Neural cell (in vitro differentiated cells): ENCODE data around the gene DIS3L2. TPM values are rescaled to one million over a fixed set of nuclear protein-coding genes. Genes with fewer than 3 reads are reported as not detected.

ENCODE experiments used
- H2AFZ ChIP-seq: fragments of 200-600, 300-800 bp; sonication (generic), shearing (Covaris generic); 2 replicates; pipeline ENCODE4 v1.6.0; 2014; ENCODE audit warnings: low read depth, mild to moderate bottlenecking, antibody characterized with exemption, low read length, moderate library complexity
- H3F3A ChIP-seq: fragments of 200-600 bp; shearing (Covaris generic); 2 replicates; pipeline ENCODE4 v1.6.1; 2016; ENCODE audit warnings: mild to moderate bottlenecking, moderate library complexity, mixed read lengths, antibody characterized with exemption, low read length; ENCODE audit not compliant: insufficient read depth, poor library complexity, severe bottlenecking
- H3K27ac ChIP-seq: fragments of 200-600, 300-800 bp; sonication (generic), shearing (Covaris generic); 2 replicates; pipeline ENCODE4 v1.5.1; 2014; ENCODE audit warnings: mild to moderate bottlenecking, low read length, moderate library complexity
- H3K27me3 ChIP-seq: fragments of 300-800, 200-600 bp; sonication (generic), shearing (Covaris generic); 2 replicates; pipeline ENCODE4 v1.6.0; 2014; ENCODE audit warnings: mild to moderate bottlenecking, low read depth, low read length, moderate library complexity; ENCODE audit not compliant: insufficient read depth
- H3K36me3 ChIP-seq: fragments of 300-800, 200-600 bp; sonication (generic), shearing (Covaris generic); 2 replicates; pipeline ENCODE4 v1.5.1; 2014; ENCODE audit warnings: mild to moderate bottlenecking, antibody characterized with exemption, low read length, moderate library complexity; ENCODE audit not compliant: insufficient read depth
- H3K4me2 ChIP-seq: fragments of 300-800, 200-600 bp; sonication (generic), shearing (Covaris generic); 2 replicates; pipeline ENCODE4 v1.6.0; 2014; ENCODE audit warnings: mild to moderate bottlenecking, low read length
- H3K4me3 ChIP-seq: fragments of 300-800, 200-600 bp; sonication (generic), shearing (Covaris generic); 2 replicates; pipeline ENCODE4 v1.5.1; 2014; ENCODE audit warnings: mild to moderate bottlenecking, low read length, moderate library complexity
- H3K79me2 ChIP-seq: fragments of 200-600 bp; shearing (Covaris generic); replicated peaks from 2 replicates; pipeline ENCODE4 v1.6.0; 2014; ENCODE audit warnings: mild to moderate bottlenecking, low read length, moderate library complexity; ENCODE audit not compliant: insufficient read depth
- H3K9ac ChIP-seq: fragments of 300-800, 200-600 bp; sonication (generic), shearing (Covaris generic); 2 replicates; pipeline ENCODE4 v1.6.1; 2016; ENCODE audit warnings: mild to moderate bottlenecking, low read length, mixed read lengths
- H3K9me2 ChIP-seq: fragments of 200-600 bp; shearing (Covaris generic); 2 replicates; pipeline ENCODE4 v1.6.1; 2016; ENCODE audit warnings: mild to moderate bottlenecking, low read length, mixed read lengths; ENCODE audit not compliant: insufficient read depth
- H3K9me3 ChIP-seq: fragments of 200-600, 300-800 bp; sonication (generic), shearing (Covaris generic); 2 replicates; pipeline ENCODE4 v1.6.1; 2016; ENCODE audit warnings: mild to moderate bottlenecking, mixed run types, low read length, moderate library complexity, mixed read lengths
- H4K20me1 ChIP-seq: fragments of 200-600 bp; shearing (Covaris generic); 2 replicates; pipeline ENCODE4 v1.6.1; 2016; ENCODE audit warnings: mild to moderate bottlenecking, mixed run types; ENCODE audit not compliant: insufficient read depth
- CTCF ChIP-seq: fragments of 450-650 bp; IDR thresholded peaks from 2 replicates; pipeline ENCODE4 v1.5.1; 2014; ENCODE audit warnings: antibody characterized with exemption, mild to moderate bottlenecking, moderate library complexity; ENCODE audit not compliant: poor library complexity, severe bottlenecking
- EP300 ChIP-seq: fragments of 450-650 bp; conservative IDR thresholded peaks from 2 replicates; pipeline ENCODE4 v1.6.1; 2014; ENCODE audit warnings: antibody characterized with exemption, mild to moderate bottlenecking, moderate library complexity; ENCODE audit not compliant: poor library complexity, severe bottlenecking
- EZH2 ChIP-seq: fragments of 200-600, 300-800 bp; shearing (Covaris generic), sonication (generic); IDR thresholded peaks from 2 replicates; pipeline ENCODE4 v1.6.1; 2014; ENCODE audit warnings: antibody characterized with exemption, low read length, borderline replicate concordance, mild to moderate bottlenecking; ENCODE audit not compliant: insufficient read depth, poor library complexity, severe bottlenecking
- MXI1 ChIP-seq: fragments of 450-650 bp; conservative IDR thresholded peaks from 2 replicates; pipeline ENCODE4 v1.6.1; 2014; ENCODE audit warnings: antibody characterized with exemption, mild to moderate bottlenecking; ENCODE audit not compliant: poor library complexity, severe bottlenecking
- POLR2AphosphoS5 ChIP-seq: IDR thresholded peaks from 2 replicates; pipeline ENCODE4 v1.6.1; 2012
- RAD21 ChIP-seq: fragments of 450-650 bp; conservative IDR thresholded peaks from 2 replicates; pipeline ENCODE4 v1.6.1; 2014; ENCODE audit warnings: antibody characterized with exemption, mild to moderate bottlenecking, moderate library complexity
- REST ChIP-seq: IDR thresholded peaks from 2 replicates; pipeline ENCODE4 v1.6.1; 2012; ENCODE audit warnings: borderline replicate concordance
- SMC3 ChIP-seq: fragments of 450-650 bp; conservative IDR thresholded peaks from 2 replicates; pipeline ENCODE4 v1.6.1; 2014; ENCODE audit warnings: antibody characterized with exemption, mild to moderate bottlenecking, moderate library complexity; ENCODE audit not compliant: poor library complexity
- TAF1 ChIP-seq: IDR thresholded peaks from 2 replicates; pipeline ENCODE4 v1.6.1; 2012; ENCODE audit warnings: low read depth
- polyA plus RNA-seq: library from polyadenylated mRNA; depleted of rRNA; stranded (reverse); fragments of >200 nt; gene quantifications from 2 replicates; pipeline ENCODE4 v1.2.3, GENCODE V29; 2014

Gene DIS3L2
- polyA plus RNA-seq, 1 donor from 2014 or later, result 20.0 TPM

- H3K9me2 ChIP-seq, result no peaks in the 10 kb centered on the region
- H3K4me3 ChIP-seq, result no peak overlapping the region
- TF ChIP-seq REST (no peak), POLR2AphosphoS5 (no peak), RAD21 (no peak), MXI1 (no peak), EZH2 (no peak), SMC3 (no peak), EP300 (no peak), TAF1 (no peak), CTCF (no peak)
- no peaks in the 10 kb centered on the region for H3F3A ChIP-seq
- H3K27ac ChIP-seq, result no peak overlapping the region
- no peaks in the 10 kb centered on the region for H3K9me3 ChIP-seq
- H4K20me1 ChIP-seq, result no peaks in the 10 kb centered on the region
- H3K9ac ChIP-seq, result no peak overlapping the region
- H3K79me2 ChIP-seq, result no peaks in the 10 kb centered on the region
- H2AFZ ChIP-seq, result no peak overlapping the region
- no peaks in the 10 kb centered on the region for H3K36me3 ChIP-seq
- no peak overlapping the region for H3K4me2 ChIP-seq
- no peaks in the 10 kb centered on the region for H3K27me3 ChIP-seq
Observed at GRCh38 chr2:232238108-232238507, 276.6 kb downstream of the DIS3L2 start.

- no peak overlapping the region for H3K4me2 ChIP-seq
- no peaks in the 10 kb centered on the region for H3K9me2 ChIP-seq
- H3K27me3 ChIP-seq, result no peaks in the 10 kb centered on the region
- no peak overlapping the region for H3K4me3 ChIP-seq
- no peaks in the 10 kb centered on the region for H3K79me2 ChIP-seq
- no peaks in the 10 kb centered on the region for H3F3A ChIP-seq
- no peak overlapping the region for H3K27ac ChIP-seq
- no peaks in the 10 kb centered on the region for H3K9me3 ChIP-seq
- no peak for TF ChIP-seq EZH2
- no peak for TF ChIP-seq CTCF
- no peak for TF ChIP-seq RAD21
- no peak for TF ChIP-seq POLR2AphosphoS5
- no peak for TF ChIP-seq REST
- TF ChIP-seq SMC3, result no peak
- TF ChIP-seq TAF1, result no peak
- no peak for TF ChIP-seq MXI1
- no peak for TF ChIP-seq EP300
- H3K9ac ChIP-seq, result no peak overlapping the region
- H3K36me3 ChIP-seq, result no peaks in the 10 kb centered on the region
- no peak overlapping the region for H2AFZ ChIP-seq
- no peaks in the 10 kb centered on the region for H4K20me1 ChIP-seq
Observed at GRCh38 chr2:232238596-232238995, 277.1 kb downstream of the DIS3L2 start.
